NCI-H82 (cell line): ENCODE measurements around the gene BCAS2.

Experiments used
- DNase-seq: peaks from one replicate; lab custom pipeline; 2025; lab: John Stamatoyannopoulos, UW

The BCAS2 gene

GRCh38 chr1:114558544-114558943, 22.9 kb downstream of the BCAS2 start:
- DNase-seq = peak; percentile 42

- DNase-seq = peak; percentile 98
These were observed 26.8 kb downstream of the BCAS2 start for GRCh38 chr1:114554577-114554976.

DNA sequence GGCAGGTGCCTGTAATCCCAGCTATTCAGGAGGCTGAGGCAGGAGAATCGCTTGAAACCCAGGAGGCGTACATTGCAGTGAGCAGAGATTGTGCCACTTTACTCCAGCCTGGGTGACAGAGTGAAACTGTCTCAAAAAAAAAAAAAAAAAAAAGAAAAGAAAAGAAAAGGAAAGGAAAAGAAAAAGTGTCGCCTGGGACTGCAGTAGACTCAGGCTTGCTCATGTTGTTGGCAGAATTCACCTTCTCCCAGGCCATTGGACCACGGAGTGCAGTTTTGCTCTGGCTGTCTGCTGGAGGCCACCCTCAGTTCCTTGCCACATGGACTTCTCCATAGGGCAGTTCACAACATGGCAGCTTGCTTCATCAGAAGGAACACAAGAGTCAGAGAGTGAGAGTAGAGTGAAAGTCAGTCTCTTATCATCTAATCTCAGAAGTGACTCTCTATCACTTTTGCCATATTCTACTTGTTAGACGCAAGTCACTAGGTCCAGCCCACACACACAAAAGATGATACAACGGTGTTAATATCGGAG, 29.2 kb downstream of the BCAS2 start:
- no peak for DNase-seq

DNA sequence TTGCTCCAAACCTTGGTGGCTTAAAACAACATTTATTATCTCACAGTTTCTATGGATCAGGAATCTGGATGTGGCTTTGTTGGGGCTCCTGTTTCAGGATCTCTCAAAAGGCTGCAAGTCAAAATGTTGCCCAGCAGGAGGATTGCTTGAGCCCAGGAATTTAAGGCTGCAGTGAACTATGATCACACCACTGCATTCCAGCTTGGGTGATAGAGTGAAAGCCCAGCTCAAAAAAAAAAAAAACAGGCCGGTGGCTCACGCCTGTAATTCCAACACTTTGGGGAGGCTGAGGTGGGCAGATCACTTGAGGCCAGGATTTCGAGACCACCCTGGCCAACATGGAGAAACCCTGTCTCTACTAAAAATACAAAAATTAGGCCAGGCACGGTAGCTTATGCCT, 30.0 kb downstream of the BCAS2 start:
- DNase-seq = no peak

- DNase-seq = no peak
These were observed 31.1 kb downstream of the BCAS2 start for GRCh38 chr1:114550336-114550735.

DNA sequence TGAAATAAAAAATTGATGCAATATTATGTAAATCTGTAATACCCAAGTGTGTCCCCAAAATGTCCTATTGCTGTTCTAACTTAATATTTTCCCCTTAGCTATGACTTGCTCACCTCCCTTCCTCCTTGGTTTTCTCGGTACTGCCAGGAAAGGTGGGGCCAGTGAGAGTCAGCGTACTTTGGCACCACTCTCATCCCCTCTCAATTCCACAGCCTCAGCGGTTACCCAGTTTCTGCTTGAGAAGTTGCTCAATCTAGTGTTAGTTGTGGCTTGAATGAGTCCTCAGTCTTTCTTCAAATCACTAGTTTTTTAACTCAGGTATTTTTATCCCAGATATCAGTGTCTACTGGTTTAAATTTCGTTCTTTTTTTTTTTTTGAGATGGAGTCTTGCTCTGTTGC, 32.3 kb downstream of the BCAS2 start:
- DNase-seq = no peak

DNA sequence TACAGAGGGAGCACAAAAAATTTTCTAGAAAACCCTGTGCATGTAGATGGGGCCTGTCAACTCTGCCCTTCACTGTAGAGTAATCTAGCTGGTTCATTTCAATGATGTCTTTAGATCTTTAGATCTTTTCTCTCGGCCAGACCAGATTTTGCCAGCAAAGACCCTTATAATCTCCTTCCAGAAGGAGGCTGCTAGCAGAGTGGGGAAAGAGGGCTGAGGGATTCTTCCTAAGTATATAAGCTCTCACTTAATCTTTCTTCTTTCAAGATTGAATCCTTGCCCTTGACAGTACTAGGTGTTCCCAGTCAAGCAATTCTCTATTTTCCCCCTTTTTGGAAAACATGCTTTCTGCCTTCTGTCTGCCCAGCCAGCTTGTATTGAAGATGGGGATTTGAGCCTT, 34.3 kb downstream of the BCAS2 start:
- peak; percentile 89 for DNase-seq

DNA sequence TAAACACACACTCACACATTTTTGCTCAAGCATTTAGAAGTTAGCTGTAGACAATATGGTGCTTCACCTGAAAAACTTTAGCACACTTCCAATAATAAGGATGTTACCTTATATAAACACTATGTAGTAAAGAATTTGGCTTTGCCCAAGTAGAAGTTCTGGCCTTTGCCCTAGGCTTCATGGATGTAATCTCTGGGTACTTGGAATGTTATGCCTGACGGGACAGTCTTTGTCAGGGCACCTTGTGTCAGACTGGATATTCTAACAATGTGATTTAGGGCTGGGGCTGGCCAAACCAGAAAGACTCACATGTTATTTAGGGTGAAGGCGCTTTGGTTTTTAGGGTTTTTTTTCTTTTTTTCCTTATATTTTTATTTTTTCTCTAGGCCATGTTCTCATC, 35.6 kb downstream of the BCAS2 start:
- no peak for DNase-seq

DNA sequence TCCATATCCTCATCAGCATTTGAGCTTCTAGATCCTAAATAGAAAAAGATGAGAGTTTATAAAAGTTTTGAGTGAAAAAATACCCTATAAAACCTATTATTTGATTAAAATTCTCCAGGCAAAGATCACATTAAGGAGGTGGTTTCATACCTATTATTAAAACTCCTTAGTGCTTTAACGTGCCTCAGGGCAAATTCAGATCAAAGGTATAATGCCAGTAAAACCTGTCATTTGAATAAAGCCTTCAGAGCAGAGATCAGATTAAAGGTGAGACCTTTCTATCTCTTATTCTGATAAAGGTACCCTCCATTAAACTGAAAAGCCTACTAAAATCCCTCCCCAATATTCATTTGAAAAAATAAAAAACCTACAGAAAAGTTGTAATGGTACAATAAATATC, 36.1 kb downstream of the BCAS2 start:
- no peak for DNase-seq

DNA sequence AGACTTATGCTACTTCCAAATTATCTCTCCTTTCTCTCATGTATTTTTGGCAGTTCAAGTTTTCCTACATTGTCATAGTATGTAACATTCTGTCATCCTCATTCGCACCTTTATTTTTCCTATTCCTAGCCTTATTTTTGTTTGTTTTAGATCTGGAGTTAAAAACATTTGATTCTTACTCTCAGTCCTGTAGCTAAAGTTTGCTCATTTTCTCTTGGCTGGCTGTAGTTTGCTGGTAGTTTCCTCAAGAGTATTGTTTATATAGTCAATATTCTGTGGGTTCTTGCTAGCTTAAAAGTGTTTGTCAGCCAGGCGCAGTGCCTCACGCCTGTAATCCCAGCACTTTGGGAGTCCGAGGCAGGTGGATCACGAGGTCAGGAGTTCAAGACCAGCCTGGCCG, 40.6 kb downstream of the BCAS2 start:
- DNase-seq = no peak

DNA sequence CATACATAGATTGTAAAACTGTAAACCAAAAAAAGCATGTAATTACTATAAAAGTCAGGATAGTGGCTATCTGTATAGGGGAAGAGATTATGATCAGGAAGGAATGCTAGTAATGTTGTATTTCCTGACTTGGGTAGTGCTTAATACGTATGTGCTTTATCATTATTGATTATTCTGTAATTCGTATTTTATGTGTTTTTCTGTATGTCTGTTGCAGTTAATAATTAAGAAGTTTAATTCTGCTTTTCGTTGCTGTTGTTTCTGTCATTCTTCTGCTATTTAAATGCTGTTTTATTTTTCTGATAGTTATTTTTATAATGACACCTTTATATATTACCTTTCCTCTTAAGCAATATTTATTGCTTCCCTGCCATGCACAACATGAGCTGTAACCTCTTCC, 41.1 kb downstream of the BCAS2 start:
- DNase-seq = no peak

DNA sequence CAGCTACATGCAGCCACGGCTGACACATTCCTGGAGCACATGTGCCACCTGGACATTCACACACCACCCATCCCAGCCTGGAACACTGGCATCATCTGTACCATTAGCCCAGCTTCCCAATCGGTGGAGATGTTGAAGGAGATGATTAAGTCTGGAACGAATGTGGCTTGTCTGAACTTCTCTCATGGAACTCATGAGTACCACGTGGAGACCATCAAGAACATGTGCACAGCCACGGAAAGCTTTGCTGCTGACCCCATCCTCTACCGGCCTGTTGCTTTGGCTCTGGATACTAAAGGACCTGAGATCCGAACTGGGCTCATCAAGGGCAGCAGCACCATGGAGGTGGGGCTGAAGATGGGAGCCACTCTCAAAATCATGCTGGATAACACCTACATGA, 45.4 kb downstream of the BCAS2 start:
- DNase-seq = no peak

GRCh38 chr1:114535401-114535800, 46.0 kb downstream of the BCAS2 start:
- DNase-seq = peak; percentile 19

DNA sequence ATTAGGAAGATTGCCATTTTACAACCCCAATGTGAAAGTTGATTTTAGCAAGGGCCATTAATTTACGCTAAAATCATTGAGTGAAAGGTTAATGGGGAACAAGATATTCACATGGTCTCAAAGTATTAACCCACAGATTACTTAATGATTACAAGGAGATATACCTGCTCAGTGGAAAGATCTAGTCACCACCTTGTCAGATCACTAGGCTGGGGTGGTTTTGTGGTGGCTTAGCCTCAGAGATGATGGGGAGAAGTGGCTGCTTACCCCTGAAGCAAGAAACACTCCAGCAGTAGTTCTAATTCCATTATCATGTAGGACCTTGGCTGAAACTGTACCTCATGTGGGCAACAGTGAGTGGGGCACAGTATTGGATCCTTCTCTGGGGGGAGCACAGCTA, 50.3 kb downstream of the BCAS2 start:
- no peak for DNase-seq

DNA sequence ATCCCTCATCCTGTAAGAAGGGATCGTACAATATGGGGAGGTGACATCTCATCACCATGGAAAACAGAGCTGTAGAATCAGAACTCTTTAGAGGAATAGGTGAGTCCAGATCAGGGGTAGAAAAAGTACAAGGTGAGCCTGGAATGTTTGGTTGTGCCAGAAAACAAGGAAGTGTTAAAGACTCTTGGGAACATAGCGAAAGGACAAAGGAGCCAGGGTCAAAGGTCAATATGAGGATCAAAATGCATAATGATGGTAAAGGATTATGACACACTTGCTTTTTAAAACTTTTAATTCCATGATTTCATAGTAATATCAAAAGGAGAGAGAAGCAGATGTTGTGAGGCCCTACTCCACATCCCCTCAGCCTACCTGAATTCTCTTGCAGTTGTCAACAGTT, 51.2 kb downstream of the BCAS2 start:
- DNase-seq = no peak

GRCh38 chr1:114524944-114525343, 56.5 kb downstream of the BCAS2 start:
- DNase-seq = peak; percentile 87

GRCh38 chr1:114522264-114522575, 59.2 kb downstream of the BCAS2 start:
- DNase-seq = no peak

DNA sequence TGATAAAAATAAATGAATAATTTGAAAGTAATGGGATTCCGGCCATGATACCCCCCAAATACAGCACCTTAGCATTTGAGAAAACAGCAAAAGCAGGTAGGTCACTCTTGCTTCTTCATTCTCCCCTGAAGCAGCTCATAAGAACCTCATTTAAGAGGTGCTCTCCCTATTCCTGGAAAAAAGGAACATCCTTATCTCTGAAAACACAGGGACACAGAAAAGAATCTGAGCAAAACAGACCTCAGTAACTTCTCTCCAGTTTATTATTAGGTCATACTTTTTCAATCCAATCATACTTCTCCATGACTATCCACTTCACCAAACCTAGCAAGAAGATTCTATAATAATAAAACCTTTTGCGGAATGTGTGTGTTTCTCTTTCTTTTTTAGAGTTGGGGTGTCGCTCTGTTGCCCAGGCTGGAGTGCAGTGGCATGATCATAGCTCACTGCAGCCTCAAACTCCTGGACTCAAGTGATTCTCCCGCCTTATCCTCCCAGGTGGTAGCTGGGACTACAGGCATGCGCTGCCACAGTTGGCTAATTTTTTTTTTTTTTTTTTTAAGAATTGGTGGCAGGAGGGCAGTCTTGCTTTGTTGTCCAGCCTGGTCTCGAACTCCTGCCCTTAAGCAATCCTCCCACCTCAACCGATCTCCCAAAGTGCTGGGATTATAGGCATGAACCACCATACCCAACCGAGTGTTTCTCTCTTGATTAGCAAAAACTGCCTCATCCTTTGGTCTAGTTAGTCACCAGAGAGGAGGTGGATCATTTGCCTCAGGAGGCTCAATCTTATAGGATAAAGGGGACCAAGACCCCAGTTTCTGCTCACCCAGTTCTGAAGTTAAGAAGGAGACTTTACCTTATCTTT, 59.8 kb downstream of the BCAS2 start:
- DNase-seq = no peak
